ENCODE results near the gene ING5. TPM values are rescaled to one million over a fixed set of nuclear protein-coding genes. Genes with fewer than 3 reads are reported as not detected.
A peak's percentile ranks its signal among the peaks of the same experiment; 100 is the strongest.

Gene ING5
- total RNA-seq, 1 experiment from 2014 or later = 39.8 TPM

DNA sequence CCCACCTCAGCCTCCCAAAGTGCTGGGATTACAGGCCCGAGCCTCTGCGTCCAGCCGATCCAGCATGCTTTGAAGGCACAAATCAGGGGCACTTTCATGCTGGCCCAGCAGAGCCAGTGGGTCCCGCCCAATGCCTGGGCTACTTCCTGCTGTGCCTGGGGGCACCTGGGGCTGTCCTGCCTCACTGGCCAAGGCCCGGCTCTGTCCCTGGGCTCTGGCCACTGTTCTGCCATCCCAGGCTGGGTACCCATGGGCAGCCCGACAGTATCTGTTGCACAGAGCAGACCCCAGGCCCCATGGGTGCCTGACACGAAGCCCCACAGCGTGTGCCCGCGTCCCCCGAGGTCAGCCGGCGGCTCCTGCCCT lies 68.0 kb downstream of the ING5 start:
- POLR2A ChIA-PET = no interaction called here
- DNase-seq (ENCODE audit: low read depth, low spot score) (no peak), ATAC-seq (no peak)
- BruUV-seq (replicated peaks) = no TSS peak
- Histone ChIP-seq H3K27me3 (ENCODE audit: control insufficient read depth, insufficient read depth, low read length) (no peaks in the 10 kb centered on the region), H3K9me3 (ENCODE audit: control insufficient read depth, insufficient read depth, low read depth, low read length) (no peaks in the 10 kb centered on the region), H3K27ac (ENCODE audit: low read length) (no peak overlapping the region), H3K4me3 (ENCODE audit: low read depth in 2 of 2, low read length in 2 of 2) (no peak overlapping the region), H3K36me3 (ENCODE audit: control insufficient read depth, insufficient read depth, low read length) (no peaks in the 10 kb centered on the region), H3K4me1 (ENCODE audit: control insufficient read depth, insufficient read depth, low read length) (peaks cover 16% of the 10 kb centered on the region)
- TF ChIP-seq, protein P1, sequence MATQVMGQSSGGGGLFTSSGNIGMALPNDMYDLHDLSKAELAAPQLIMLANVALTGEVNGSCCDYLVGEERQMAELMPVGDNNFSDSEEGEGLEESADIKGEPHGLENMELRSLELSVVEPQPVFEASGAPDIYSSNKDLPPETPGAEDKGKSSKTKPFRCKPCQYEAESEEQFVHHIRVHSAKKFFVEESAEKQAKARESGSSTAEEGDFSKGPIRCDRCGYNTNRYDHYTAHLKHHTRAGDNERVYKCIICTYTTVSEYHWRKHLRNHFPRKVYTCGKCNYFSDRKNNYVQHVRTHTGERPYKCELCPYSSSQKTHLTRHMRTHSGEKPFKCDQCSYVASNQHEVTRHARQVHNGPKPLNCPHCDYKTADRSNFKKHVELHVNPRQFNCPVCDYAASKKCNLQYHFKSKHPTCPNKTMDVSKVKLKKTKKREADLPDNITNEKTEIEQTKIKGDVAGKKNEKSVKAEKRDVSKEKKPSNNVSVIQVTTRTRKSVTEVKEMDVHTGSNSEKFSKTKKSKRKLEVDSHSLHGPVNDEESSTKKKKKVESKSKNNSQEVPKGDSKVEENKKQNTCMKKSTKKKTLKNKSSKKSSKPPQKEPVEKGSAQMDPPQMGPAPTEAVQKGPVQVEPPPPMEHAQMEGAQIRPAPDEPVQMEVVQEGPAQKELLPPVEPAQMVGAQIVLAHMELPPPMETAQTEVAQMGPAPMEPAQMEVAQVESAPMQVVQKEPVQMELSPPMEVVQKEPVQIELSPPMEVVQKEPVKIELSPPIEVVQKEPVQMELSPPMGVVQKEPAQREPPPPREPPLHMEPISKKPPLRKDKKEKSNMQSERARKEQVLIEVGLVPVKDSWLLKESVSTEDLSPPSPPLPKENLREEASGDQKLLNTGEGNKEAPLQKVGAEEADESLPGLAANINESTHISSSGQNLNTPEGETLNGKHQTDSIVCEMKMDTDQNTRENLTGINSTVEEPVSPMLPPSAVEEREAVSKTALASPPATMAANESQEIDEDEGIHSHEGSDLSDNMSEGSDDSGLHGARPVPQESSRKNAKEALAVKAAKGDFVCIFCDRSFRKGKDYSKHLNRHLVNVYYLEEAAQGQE (IDR thresholded peaks at IDR 0.05; ENCODE audit: insufficient read depth in 1 of 2, low read depth in 2 of 2, low read length in 1 of 2) = no peak
- TF ChIP-seq TCF7L2 (IDR thresholded peaks at IDR 0.05; ENCODE audit: low read depth, low read length) = no peak
- TF ChIP-seq POLR2AphosphoS5 (IDR thresholded peaks at IDR 0.05; ENCODE audit: low read depth, low read length) = no peak
- no peak for TF ChIP-seq SIN3A (IDR thresholded peaks at IDR 0.05; ENCODE audit: borderline replicate concordance, insufficient read depth, low read depth, low read length)
- TF ChIP-seq, protein P2, sequence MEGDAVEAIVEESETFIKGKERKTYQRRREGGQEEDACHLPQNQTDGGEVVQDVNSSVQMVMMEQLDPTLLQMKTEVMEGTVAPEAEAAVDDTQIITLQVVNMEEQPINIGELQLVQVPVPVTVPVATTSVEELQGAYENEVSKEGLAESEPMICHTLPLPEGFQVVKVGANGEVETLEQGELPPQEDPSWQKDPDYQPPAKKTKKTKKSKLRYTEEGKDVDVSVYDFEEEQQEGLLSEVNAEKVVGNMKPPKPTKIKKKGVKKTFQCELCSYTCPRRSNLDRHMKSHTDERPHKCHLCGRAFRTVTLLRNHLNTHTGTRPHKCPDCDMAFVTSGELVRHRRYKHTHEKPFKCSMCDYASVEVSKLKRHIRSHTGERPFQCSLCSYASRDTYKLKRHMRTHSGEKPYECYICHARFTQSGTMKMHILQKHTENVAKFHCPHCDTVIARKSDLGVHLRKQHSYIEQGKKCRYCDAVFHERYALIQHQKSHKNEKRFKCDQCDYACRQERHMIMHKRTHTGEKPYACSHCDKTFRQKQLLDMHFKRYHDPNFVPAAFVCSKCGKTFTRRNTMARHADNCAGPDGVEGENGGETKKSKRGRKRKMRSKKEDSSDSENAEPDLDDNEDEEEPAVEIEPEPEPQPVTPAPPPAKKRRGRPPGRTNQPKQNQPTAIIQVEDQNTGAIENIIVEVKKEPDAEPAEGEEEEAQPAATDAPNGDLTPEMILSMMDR (IDR thresholded peaks at IDR 0.05) = no peak
- in situ Hi-C loops (cut with HindIII; ENCODE audit: low pct_unique_long_range_greater_than_20kb, low sequenced_read_pairs) (no loop called here), intact Hi-C loops (cut with micrococcal nuclease; ENCODE audit: unreplicated experiment) (no loop called here)
- CTCF ChIA-PET = no interaction called here

GRCh38 chr2:241770185-241770935 lies 68.5 kb downstream of the ING5 start:
- intact Hi-C loops (cut with micrococcal nuclease; ENCODE audit: unreplicated experiment) (no loop called here), in situ Hi-C loops (cut with HindIII; ENCODE audit: low pct_unique_long_range_greater_than_20kb, low sequenced_read_pairs) (no loop called here)
- TF ChIP-seq, protein P2 (IDR thresholded peaks at IDR 0.05) = no peak
- TF ChIP-seq, protein P1 (IDR thresholded peaks at IDR 0.05; ENCODE audit: insufficient read depth in 1 of 2, low read depth in 2 of 2, low read length in 1 of 2) = no peak
- TF ChIP-seq TCF7L2 (IDR thresholded peaks at IDR 0.05; ENCODE audit: low read depth, low read length) (no peak), SIN3A (IDR thresholded peaks at IDR 0.05; ENCODE audit: borderline replicate concordance, insufficient read depth, low read depth, low read length) (no peak), POLR2AphosphoS5 (IDR thresholded peaks at IDR 0.05; ENCODE audit: low read depth, low read length) (no peak; the same call in 1 of the 2 replicates)
- Histone ChIP-seq H3K4me3 (ENCODE audit: low read depth in 2 of 2, low read length in 2 of 2) (no peak overlapping the region), H3K36me3 (ENCODE audit: control insufficient read depth, insufficient read depth, low read length) (no peaks in the 10 kb centered on the region), H3K4me1 (ENCODE audit: control insufficient read depth, insufficient read depth, low read length) (peaks cover 22% of the 10 kb centered on the region), H3K27me3 (ENCODE audit: control insufficient read depth, insufficient read depth, low read length) (no peaks in the 10 kb centered on the region), H3K9me3 (ENCODE audit: control insufficient read depth, insufficient read depth, low read depth, low read length) (no peaks in the 10 kb centered on the region), H3K27ac (ENCODE audit: low read length) (no peak overlapping the region)
- CTCF ChIA-PET = no interaction called here
- POLR2A ChIA-PET = no interaction called here
- ATAC-seq (0 out of 2 replicates have a peak, but pooled peaks have one; percentile 15), DNase-seq (ENCODE audit: low read depth, low spot score) (no peak)
- no TSS peak for BruUV-seq (replicated peaks)

Measured in Panc1 (cell line).